TTC549 (cell line): ENCODE data around the gene FUT4.
"Not testable (repeated sequence)": the region's sequence is repeated elsewhere in the genome, so short reads cannot be mapped to it uniquely, and the experiment has no call there.

Experiments used
- FAIRE-seq: peaks from 2 replicates; lab custom pipeline; 2012; peaks lifted over from hg19 to GRCh38; lab: Jason Lieb, UNC

The FUT4 gene, protein sequence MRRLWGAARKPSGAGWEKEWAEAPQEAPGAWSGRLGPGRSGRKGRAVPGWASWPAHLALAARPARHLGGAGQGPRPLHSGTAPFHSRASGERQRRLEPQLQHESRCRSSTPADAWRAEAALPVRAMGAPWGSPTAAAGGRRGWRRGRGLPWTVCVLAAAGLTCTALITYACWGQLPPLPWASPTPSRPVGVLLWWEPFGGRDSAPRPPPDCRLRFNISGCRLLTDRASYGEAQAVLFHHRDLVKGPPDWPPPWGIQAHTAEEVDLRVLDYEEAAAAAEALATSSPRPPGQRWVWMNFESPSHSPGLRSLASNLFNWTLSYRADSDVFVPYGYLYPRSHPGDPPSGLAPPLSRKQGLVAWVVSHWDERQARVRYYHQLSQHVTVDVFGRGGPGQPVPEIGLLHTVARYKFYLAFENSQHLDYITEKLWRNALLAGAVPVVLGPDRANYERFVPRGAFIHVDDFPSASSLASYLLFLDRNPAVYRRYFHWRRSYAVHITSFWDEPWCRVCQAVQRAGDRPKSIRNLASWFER

GRCh38 chr11:94543695-94544645 lies at the start of gene FUT4:
Gene FUT4, plus strand, starts transcription at chr11:94543921. Its CDS starts 213 bp downstream, at chr11:94544134.
- no peak for FAIRE-seq

- no peak for FAIRE-seq
These were observed 49.5 kb upstream of the FUT4 start for GRCh38 chr11:94494126-94494680.

- no peak for FAIRE-seq
These were observed 43.5 kb upstream of the FUT4 start for GRCh38 chr11:94500181-94500580.

GRCh38 chr11:94501522-94501921 lies 42.2 kb upstream of the FUT4 start:
- no peak for FAIRE-seq

DNA sequence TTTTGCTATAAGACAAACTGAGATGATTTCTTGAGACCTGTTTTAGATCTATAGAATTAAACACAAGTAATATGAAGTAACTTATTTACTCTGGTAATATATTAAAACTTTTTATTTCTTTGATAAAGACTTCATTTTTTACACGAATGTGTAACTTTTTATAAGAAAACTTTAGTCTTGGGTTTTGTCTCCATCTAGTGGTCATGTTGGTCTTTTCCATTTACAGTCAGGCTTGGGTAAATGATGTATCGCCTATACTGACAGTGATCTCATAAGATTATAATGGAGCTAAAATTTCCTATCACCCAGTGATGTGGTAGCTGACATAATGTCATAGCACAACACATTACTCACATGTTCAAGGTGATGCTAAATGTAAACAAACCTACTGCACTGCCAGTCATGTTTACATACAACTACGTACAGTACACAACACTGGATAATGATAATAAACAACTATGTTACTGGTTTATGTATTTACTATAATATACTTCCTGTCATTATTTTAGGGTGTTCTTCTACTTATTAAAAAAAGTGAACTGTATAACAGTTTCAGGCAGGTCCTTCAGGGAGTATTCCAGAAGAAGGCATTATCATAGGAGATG lies 38.9 kb upstream of the FUT4 start:
- FAIRE-seq = peak; percentile 89

- not testable (repeated sequence) for FAIRE-seq
These were observed 37.2 kb upstream of the FUT4 start for GRCh38 chr11:94506513-94506912.

DNA sequence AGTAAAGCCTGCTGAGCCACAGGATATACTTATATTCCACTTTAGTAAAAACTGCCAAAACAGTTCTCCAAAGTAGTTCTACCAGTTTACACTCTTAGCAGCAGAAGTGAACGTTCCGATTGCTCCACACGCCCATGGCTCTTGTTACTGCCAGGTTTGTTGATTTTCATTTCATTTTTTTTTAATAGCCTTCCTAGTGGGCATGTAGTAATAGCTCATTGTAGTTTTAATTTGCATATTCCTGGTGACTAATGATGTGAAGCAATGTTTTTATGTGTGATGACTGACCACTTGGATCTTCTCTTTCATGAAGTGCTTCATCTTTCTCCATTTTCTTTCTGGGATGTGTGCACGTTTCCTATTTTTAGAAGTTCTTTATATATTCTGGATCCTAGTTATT lies 36.2 kb upstream of the FUT4 start:
- no peak for FAIRE-seq

DNA sequence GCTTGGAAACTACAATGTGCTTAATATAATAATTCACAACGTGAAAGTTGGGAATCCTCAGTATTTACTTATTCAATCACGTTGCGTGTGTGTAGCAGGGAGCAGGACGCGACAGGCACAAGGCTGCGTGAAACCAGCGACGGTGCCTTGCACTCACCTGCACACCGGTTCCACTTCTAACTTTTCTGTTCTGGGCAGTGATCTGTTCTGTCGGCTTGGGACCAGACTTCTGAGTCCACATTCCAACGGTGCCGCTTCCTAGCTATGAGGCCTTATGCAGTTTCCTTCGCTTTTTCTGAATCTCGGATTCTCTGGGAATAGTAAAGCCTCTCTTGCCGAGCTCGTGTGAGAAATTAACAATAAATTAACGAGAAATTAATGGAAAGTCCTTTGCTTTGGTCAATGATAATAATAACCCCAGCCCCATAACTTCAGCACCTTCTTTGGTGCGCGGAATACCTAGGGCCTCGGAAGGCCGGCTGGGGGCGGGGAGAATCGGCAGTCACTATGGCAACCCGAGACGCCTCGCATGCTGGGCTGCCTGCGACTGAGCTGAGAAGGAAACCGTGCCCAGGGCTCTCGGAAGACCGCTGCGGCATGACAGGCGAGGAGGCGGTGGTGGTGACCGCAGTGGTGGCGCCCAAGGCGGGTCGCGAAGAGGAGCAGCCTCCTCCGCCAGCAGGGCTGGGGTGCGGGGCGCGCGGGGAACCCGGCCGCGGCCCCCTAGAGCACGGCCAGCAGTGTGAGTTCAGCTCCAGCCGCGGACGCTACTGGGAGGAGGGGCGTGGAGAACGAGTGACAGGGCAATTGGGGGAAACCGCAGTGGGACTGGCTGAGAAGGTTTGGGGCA lies 31.6 kb upstream of the FUT4 start, which contains the start of gene C11orf97:
Gene C11orf97, plus strand, starts transcription at position 530 of the 850 bp plus-strand sequence. Its CDS starts 68 bp downstream, at position 598.
- FAIRE-seq = no peak

DNA sequence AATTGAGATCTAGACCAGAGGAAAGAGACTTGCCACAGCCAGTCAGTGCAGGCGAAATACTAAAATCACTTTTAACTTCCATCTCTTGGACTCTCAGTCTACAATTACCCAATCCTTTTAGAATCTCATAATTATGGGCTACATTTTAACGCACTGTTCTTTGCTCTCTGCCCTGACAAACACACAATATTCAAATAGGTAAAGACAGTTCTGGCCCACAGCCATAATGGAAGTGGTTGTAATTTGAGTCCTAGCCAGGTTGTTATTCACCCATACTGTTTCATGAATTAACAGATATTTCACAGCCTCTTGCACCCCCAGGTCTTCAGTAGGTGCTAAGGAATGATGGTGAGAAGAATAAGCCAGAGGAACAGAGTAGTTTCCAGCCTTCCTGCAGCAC lies 30.6 kb upstream of the FUT4 start:
- no peak for FAIRE-seq

DNA sequence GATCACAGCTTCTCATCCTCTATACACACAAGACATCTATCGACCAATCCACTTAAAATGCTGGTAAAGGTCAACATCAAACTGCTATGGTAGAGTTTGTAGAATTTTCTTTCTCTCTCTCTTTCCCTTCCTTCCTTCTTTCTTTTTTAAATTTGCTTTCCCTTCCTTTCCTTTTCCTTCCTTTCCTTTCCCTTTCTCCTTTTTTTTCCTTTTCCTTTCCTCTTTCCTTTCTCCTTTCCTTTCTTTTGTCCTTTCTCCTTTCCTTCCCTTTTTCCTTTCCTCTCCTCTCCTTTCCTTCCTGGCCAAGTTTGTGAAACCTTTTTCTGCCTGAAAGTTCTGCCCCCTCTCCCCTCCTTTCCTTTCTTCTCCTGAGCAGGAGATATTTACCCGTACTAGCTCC lies 28.3 kb upstream of the FUT4 start:
- no peak for FAIRE-seq

- FAIRE-seq = no peak
These were observed 27.0 kb upstream of the FUT4 start for GRCh38 chr11:94516725-94517124.

DNA sequence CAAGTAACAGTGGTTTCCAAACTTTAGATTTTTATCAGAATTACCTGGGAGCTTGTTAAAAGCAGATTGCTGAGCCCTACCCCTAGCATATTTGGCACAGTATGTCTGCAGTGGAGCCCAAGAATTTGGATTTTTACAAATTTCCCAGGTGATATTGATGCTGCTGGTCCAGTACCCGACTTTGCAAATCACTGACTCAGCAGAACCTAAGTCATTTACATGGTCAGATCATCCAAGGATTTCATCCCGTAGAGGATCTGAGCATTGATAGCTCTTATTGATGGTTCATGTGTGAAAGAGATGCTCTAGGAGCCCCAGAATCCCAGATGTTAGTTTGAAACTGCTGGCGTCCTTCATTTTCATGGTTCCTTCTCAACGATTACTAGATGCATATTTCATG lies 25.4 kb upstream of the FUT4 start:
- no peak for FAIRE-seq

GRCh38 chr11:94519478-94520084 lies 24.1 kb upstream of the FUT4 start:
- FAIRE-seq = peak; percentile 84

GRCh38 chr11:94521684-94522083 lies 22.0 kb upstream of the FUT4 start:
- FAIRE-seq = no peak

DNA sequence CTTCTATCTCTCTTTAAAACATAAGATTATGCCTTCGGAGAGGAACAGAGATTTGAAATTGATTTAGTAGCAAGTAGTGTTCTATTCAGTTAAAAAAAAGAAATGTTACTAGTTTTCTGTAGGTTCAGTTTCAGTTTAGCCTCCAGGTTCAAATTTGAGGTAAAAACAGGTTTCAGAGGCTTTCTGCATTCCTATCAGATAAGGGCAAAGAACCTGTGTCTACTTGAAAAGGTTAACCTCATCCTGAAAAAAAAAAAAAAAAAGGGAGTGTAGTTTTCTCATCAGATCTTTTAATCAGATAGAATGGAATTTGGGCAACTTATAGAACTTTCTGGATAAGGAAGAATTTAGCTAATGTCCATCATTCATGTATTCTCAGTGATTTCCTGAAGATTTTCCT lies 19.4 kb upstream of the FUT4 start:
- no peak for FAIRE-seq

DNA sequence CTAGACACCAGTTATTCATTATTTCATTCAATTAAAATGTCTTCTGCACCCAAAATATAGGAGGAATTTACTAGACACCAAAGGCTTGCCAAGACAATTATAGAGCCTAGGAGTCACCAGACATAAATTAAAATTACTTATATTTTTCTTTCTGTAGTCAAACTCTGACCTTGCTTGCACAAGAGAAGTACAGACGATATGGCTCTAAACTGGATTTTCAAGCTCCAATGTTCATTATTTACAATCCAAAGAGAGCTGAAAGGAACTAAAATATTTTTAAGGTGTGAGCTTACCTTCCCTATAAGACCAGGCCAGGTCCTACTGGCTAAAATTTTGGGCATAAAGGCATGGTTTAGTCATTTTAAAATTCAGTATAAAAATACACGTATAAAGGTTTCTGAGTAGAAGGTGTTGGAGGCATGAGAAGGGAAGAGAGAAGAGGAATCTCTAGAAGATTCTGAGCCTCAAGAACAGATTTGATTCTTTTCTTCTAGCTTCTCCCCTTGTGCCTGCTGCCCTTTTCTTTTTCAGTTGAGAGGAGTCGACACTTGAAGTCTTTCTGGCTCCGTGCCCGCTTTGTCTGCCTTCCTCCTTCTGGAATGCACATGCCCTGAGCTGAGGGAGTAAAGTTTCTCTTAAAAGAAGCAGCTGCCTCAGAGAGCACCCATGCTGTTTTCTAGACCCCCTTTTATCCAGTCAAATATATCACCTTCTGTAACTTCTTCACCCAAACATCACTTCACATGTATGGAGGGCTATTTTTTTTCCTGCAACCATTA lies 18.0 kb upstream of the FUT4 start:
- no peak for FAIRE-seq

DNA sequence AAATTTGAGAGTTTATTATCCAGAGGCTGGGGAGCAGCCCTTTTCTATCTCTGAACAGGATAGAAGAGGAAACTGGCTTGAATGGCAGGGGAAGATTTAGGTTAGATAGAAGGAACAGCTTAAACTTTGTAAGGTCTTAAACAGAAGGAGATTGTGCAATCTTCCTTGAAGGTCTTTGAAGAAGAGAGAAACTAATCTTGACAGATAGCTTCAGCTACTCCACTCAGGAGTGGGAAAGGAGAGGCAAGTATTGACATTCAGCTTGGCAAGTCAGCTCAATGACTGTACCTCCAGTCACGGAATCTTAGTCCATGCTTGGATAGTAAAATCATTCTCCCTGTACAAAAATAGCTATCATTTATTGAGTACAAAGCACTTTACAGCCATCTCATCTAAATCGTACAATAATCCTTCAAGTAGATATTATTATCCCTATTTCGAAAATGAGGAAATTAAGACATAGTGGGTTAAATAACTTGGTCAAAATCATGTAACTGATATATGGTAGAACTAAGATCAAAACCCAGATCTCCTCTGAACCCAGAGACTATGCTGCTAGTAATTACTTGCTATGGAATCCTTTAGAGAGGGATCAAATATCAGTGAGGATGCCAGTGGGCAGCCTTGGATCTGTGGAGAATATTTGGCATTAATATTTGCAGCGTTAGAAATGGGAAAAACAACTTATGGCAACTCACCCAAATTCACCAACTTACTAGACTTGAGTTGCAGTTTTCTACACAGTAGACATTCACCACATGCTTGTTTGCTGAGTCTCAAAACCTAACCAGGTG lies 16.9 kb upstream of the FUT4 start:
- no peak for FAIRE-seq

- no peak for FAIRE-seq
These were observed 15.2 kb upstream of the FUT4 start for GRCh38 chr11:94528551-94528950.

DNA sequence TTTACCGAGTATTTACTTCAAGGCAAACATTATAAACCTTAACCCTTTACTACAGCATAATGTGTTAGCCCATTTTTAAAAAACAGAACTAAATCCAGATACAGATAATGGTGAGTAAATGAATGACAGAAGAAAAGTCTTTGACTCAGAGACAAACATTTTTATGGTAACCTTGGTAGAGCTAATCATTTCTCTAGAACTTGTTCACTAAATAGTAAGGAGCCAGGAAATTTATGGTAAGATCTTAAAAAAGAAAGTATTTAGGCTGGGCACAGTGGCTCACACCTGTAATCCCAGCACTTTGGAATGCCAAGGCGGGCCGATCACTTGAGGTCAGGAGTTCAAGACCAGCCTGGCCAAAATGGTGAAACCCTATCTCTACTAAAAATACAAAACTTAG lies 11.5 kb upstream of the FUT4 start:
- FAIRE-seq = no peak
